DND-41 (cell line): ENCODE measurements around the gene CALML4.

Experiments
- EZH2 ChIP-seq: IDR thresholded peaks from 3 replicates; pipeline ENCODE4 v1.6.1; 2012; ENCODE audit warnings: borderline replicate concordance, low read depth, mild to moderate bottlenecking, moderate library complexity, low read length, inconsistent platforms; ENCODE audit not compliant: severe bottlenecking
- TF ChIP-seq, protein P1 (sequence below): IDR thresholded peaks from 2 replicates; pipeline ENCODE4 v1.5.1; 2012; ENCODE audit warnings: borderline replicate concordance, low read length, moderate library complexity, mild to moderate bottlenecking; ENCODE audit not compliant: poor library complexity, severe bottlenecking; ENCODE audit errors: extremely low read depth

DNA sequence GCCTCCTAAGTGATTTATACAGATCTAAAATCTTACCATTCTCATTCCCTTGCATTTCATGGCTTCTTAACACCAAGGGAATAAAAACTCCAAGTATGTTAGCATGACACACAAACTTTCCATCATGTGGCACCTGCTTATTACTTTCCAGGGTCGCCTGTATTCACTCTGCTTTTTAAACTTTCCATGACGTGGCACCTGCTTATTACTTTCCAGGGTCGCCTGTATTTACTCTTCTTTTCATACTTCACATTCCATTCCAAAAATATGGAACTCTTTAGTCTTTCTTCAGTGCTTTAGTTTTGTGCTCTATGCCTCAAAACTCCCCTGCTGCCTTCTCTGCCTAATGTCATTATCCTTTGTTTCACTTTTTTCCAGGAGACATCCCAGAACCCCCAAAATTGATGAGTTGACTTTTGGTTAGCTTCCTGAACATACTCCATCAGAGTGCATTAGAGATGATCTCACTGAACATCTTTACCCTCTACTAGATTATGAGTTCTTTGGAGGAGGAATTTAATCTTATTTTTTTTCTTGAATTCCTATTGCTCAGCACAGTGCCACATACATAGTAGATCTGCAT, 47.0 kb downstream of the CALML4 start:
- TF ChIP-seq, protein P1, sequence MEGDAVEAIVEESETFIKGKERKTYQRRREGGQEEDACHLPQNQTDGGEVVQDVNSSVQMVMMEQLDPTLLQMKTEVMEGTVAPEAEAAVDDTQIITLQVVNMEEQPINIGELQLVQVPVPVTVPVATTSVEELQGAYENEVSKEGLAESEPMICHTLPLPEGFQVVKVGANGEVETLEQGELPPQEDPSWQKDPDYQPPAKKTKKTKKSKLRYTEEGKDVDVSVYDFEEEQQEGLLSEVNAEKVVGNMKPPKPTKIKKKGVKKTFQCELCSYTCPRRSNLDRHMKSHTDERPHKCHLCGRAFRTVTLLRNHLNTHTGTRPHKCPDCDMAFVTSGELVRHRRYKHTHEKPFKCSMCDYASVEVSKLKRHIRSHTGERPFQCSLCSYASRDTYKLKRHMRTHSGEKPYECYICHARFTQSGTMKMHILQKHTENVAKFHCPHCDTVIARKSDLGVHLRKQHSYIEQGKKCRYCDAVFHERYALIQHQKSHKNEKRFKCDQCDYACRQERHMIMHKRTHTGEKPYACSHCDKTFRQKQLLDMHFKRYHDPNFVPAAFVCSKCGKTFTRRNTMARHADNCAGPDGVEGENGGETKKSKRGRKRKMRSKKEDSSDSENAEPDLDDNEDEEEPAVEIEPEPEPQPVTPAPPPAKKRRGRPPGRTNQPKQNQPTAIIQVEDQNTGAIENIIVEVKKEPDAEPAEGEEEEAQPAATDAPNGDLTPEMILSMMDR, result no peak
- TF ChIP-seq EZH2, result no peak
